Type B pancreatic cell (in vitro differentiated cells): ENCODE results near the gene DNMT3A. TPM values are rescaled to one million over a fixed set of nuclear protein-coding genes. Genes with fewer than 3 reads are reported as not detected.
"Not testable (repeated sequence)": the region's sequence is repeated elsewhere in the genome, so short reads cannot be mapped to it uniquely, and the experiment has no call there.

ENCODE experiments used
- DNase-seq: peaks from one replicate; pipeline ENCODE4 v3.0.0; 2021; ENCODE audit warnings: mixed read lengths; ENCODE audit not compliant: unreplicated experiment; ENCODE audit errors: extremely low spot score
- H3K27ac Mint-ChIP-seq: 2 replicates; pipeline ENCODE4 v1.8.0; 2021; ENCODE audit warnings: mild to moderate bottlenecking, mixed read lengths
- H3K27me3 Mint-ChIP-seq: 2 replicates; pipeline ENCODE4 v1.8.0; 2021; ENCODE audit warnings: mixed read lengths
- H3K36me3 Mint-ChIP-seq: 2 replicates; pipeline ENCODE4 v1.8.0; 2021; ENCODE audit warnings: mixed read lengths
- H3K4me1 Mint-ChIP-seq: one replicate; pipeline ENCODE4 v1.8.0; 2021; ENCODE audit warnings: mixed read lengths; ENCODE audit not compliant: unreplicated experiment
- H3K4me3 Mint-ChIP-seq: 2 replicates; pipeline ENCODE4 v1.8.0; 2021; ENCODE audit warnings: mild to moderate bottlenecking, mixed read lengths
- H3K9me3 Mint-ChIP-seq: 2 replicates; pipeline ENCODE4 v1.8.0; 2021; ENCODE audit warnings: mixed read lengths
- CTCF ChIP-seq: fragments of 200-600 bp; sonication (generic); conservative IDR thresholded peaks from 2 replicates; pipeline ENCODE4 v1.5.0; 2021; ENCODE audit warnings: antibody characterized with exemption, mild to moderate bottlenecking
- total RNA-seq: library from RNA; stranded (reverse); gene quantifications from 2 replicates; pipeline ENCODE4 v1.2.1, GENCODE V29; 2021; ENCODE audit warnings: low replicate concordance

The DNMT3A gene
- total RNA-seq, 1 donor from 2014 or later = 139 TPM

- no peaks in the 10 kb centered on the region for H3K27me3 Mint-ChIP-seq
- peaks cover 11% of the 10 kb centered on the region for H3K4me1 Mint-ChIP-seq
- no peak overlapping the region for H3K27ac Mint-ChIP-seq
- no peaks in the 10 kb centered on the region for H3K9me3 Mint-ChIP-seq
- H3K4me3 Mint-ChIP-seq = no peak overlapping the region
- no peak for TF ChIP-seq CTCF
- no peaks in the 10 kb centered on the region for H3K36me3 Mint-ChIP-seq
- no peak for DNase-seq
Measured at GRCh38 chr2:25213229-25213628, 128.5 kb downstream of the DNMT3A start.

GRCh38 chr2:25210923-25211322 is 130.8 kb downstream of the DNMT3A start:
- H3K27me3 Mint-ChIP-seq, H3K9me3 Mint-ChIP-seq, H3K4me3 Mint-ChIP-seq, H3K27ac Mint-ChIP-seq, H3K36me3 Mint-ChIP-seq, DNase-seq: not testable (repeated sequence)
- peaks cover 11% of the 10 kb centered on the region for H3K4me1 Mint-ChIP-seq

GRCh38 chr2:25207078-25207545 is 134.6 kb downstream of the DNMT3A start:
- no peaks in the 10 kb centered on the region for H3K9me3 Mint-ChIP-seq
- no peaks in the 10 kb centered on the region for H3K36me3 Mint-ChIP-seq
- H3K27ac Mint-ChIP-seq = no peak overlapping the region
- DNase-seq = no peak
- H3K27me3 Mint-ChIP-seq = no peaks in the 10 kb centered on the region
- H3K4me3 Mint-ChIP-seq = no peak overlapping the region
- no peak for TF ChIP-seq CTCF
- no peaks in the 10 kb centered on the region for H3K4me1 Mint-ChIP-seq

GRCh38 chr2:25204190-25204838 is 137.4 kb downstream of the DNMT3A start:
- Mint-ChIP-seq H3K27me3 (no peaks in the 10 kb centered on the region), H3K36me3 (no peaks in the 10 kb centered on the region), H3K27ac (no peak overlapping the region), H3K4me3 (no peak overlapping the region), H3K9me3 (no peaks in the 10 kb centered on the region), H3K4me1 (no peaks in the 10 kb centered on the region)
- no peak for TF ChIP-seq CTCF
- no peak for DNase-seq

- H3K4me1 Mint-ChIP-seq = peaks cover 9% of the 10 kb centered on the region
- TF ChIP-seq CTCF = no peak
- H3K27me3 Mint-ChIP-seq = no peaks in the 10 kb centered on the region
- H3K27ac Mint-ChIP-seq = peak overlapping the region; percentile 16
- H3K36me3 Mint-ChIP-seq = no peaks in the 10 kb centered on the region
- no peak overlapping the region for H3K4me3 Mint-ChIP-seq
- no peaks in the 10 kb centered on the region for H3K9me3 Mint-ChIP-seq
- DNase-seq = no peak
Measured at GRCh38 chr2:25202275-25202674, 139.4 kb downstream of the DNMT3A start.

DNA sequence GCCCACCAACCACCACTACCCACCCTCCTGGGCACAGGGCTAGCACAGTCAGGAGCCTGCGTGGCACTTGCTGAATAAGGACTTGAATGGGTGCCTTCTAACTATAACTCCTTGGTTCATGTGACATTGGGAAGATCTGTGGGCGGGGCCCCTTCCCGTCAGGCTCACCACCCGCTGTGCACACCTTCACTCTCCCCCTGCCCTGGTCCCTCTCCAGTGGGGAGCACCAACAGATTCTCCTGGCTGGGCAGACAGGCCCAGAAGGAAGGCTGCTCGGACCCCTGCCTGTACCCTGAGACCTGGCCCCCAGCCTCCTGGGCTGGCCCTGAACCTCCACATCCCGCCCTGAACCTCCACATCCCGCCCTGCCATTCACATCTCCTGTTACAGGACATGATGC is 139.9 kb downstream of the DNMT3A start:
- Mint-ChIP-seq H3K9me3 (no peaks in the 10 kb centered on the region), H3K4me3 (no peak overlapping the region), H3K36me3 (no peaks in the 10 kb centered on the region)

More for the DNA sequence above, 139.9 kb downstream of the DNMT3A start:
- Mint-ChIP-seq H3K4me1 (peaks cover 9% of the 10 kb centered on the region), H3K27ac (no peak overlapping the region), H3K27me3 (no peaks in the 10 kb centered on the region)
- TF ChIP-seq CTCF = no peak
- no peak for DNase-seq
